Activated CD8-positive, alpha-beta memory T cell treated with anti-CD3 and anti-CD28 coated beads, Interleukin-2, amount 50 U/mL, for 4 hours (primary cell): ENCODE measurements around the gene SNX25.
"Not testable (repeated sequence)": the region's sequence is repeated elsewhere in the genome, so short reads cannot be mapped to it uniquely, and the experiment has no call there.

ENCODE experiments used
- DNase-seq: peaks from one replicate; pipeline ENCODE4 v3.0.0-alpha.2; 2020

SNX25 gene

DNA sequence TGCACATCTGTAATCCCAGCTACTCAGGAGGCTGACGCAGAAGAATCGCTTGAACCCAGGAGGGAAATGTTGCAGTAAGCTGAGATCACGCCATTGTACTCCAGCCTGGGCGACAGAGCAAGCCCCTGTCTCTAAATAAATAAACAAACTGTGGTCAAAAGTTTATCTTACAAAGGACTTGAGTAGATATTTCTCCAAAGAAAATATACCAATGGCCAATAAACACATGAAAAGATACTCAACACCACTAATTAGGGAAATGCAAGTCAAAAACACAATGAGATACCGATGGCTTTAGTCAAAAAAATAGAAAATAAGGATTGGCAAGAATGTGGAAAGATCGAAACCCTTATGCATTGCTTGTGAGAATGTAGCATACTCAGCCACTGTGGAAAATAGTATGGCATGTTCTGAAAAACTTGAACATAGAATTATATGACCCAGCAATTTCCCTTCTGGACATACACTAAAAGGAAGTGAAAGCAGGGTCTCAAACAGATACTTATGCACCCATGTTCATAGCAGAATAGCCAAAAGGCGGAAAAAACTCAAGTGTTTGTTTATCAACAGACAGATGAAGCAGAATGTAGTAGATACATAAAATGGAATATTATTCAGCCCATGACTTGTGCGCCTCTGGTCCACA is 3.6 kb upstream of the SNX25 start:
- DNase-seq, result no peak

DNA sequence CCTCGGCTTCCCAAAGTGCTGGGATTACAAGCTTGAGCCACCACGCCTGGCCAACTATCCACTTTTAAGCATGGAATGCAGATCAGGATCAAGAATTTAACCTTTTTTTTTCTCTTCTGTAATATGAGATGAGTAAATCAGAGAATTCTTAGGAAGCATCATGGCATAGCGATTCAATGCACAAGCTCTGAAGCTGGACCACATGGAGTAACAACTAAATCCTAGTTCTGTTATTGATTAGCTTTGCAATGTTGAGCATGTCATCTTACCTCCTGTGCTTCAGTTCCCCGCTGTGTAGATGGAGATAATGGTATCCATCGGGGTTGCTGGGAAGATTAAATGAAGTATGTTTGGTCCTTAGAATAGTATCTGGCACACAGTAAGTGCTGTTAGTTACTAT is 1.9 kb upstream of the SNX25 start:
- DNase-seq, result no peak

DNA sequence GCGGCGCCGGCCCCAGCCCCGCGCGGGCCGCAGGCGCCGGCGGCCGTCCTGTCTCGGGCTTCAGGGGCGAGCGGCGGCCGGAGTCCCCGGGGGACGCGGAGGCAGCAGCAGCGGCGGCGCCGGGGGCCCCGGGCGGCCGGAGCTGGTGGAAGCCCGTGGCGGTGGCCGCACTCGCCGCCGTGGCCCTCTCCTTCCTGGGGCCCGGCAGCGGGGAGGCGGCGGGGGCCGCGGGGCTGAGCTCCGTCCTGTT is 379 bp downstream of the SNX25 start:
- not testable (repeated sequence) for DNase-seq

DNA sequence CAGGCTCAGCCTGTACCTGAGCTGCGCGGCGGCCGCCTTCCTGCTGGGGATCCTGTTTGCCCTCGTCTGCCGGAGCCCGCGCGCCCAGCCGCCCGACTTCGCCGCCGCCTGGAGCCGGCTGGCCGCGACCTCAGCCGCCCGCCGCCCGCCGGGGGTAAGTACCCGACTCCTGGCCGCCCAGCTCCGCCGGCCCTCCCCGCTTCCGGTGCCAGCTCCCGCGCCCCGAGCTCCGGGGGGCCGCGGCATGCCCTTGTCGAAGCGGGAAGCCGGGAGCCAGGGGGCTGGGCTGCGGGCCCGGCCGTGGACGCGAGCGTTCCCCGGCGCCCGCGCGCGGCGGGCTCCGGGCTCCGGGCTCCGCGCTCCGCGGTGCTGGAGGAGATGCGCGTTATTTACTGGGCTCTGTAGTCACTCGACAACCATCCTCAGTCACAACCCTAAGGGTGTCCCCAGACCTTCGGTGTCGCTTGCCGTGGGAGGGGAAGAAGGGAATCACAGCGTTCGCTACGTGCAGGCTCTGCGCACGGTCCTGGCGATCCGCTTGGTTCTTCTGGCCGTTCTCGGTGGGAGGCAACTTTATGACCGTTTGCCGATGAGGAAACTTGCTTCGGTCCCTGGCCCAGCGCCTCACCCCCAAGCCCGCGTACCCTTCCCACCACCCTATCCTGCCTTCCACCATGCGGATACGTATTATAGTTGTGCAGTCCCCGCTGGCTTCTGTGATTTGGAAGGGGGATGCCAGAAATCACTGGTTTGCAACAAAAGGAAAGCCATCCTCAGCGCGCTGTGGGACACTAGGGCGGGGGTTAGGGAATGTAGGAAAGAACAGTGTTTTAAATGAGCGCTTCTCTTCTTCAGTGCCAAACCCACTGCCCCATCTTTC is 944 bp downstream of the SNX25 start:
- DNase-seq, result peak; percentile 46

DNA sequence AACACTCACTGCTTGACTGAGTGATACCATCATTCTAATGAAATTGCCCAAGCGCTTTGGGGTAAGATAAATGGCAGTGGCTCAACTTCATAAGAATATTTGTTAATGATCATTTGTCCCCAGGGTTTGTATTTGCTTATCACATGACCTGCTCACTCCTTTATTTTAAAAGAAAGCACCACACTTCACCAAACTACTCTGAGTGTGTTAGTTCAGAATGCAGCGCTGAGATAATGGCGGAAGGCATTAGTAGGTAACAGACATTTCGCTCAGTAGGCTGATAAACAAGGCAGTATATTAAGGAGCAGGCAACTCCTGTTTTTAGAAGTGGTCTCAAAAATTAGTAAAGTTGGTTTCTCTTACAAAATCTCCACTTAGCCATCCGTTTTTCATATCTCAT is 1.6 kb downstream of the SNX25 start:
- DNase-seq, result no peak

DNA sequence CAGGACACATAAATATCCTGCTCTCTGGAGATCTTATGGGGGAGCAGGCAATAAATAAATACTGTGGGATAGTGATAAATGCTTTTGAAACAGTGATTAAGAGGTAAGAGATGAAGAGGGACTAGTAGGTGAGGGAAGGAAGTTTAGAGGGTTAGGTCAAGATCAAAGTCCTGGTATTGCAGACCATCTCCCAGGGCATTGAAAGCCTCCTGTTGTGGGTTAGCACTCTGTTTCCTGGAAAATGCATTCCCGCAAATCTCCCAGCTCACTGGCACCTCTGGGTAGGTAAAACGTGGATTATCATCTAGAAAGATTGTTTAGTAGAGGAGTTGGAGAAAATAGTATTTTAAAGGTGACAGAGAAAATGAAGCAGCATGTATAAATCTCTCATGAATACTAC is 2.2 kb downstream of the SNX25 start:
- no peak for DNase-seq

DNA sequence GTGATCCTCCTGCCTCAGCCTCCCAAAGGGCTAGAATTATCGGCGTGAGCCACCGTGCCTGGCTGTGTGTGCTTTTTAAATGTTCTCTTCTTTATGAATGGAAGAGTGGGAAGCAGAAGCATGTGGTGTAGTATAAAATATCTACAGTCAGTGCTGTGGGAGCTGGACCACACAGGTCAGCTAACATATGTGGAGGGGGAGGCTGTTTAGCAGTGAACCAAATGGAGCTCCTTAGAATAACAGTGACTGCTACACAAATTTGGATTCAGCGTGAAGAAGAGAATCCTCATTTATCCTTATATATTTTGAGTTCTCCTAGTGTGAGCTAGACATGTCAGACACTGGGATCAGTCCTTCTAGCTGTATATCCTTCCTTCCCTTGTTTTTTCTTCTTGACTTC is 3.2 kb downstream of the SNX25 start:
- DNase-seq, result no peak

DNA sequence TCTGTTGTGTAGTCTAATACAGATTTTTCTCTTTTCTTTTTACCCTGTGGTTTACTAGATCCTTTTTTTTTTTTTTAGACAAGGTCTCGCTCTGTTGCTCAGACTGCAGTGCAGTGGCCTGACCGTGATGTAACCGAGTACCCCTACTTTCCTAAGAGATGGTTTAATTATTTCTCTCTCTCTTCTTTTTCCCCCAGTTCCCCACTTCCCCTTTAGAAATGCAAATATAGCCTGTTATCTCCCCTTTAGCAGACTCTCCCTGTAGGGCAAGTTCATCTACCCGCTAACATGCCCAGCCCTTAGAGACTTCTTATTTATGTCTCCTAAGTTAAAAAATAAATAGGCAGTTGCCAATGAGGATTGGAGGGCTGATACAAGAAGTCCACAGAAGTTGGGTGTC is 4.5 kb downstream of the SNX25 start:
- DNase-seq, result no peak

DNA sequence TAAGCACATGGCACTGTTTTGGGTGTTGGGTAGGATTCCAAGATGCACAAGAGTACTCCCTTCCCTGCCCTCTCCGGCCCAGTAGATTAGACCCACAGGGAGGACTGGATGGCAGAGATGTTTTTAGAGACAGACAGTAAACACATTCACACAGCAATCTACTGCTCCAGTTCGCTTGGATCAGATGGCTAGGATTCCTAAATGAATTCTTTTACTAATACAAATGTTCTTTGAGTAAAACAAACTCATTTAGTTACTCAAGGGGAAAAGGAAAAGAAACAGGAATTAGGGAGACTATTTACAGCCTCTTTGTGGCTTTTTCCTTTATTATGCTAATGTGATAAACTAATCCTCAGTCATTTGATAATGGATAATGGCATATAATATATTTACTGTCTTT is 5.9 kb downstream of the SNX25 start:
- no peak for DNase-seq

DNA sequence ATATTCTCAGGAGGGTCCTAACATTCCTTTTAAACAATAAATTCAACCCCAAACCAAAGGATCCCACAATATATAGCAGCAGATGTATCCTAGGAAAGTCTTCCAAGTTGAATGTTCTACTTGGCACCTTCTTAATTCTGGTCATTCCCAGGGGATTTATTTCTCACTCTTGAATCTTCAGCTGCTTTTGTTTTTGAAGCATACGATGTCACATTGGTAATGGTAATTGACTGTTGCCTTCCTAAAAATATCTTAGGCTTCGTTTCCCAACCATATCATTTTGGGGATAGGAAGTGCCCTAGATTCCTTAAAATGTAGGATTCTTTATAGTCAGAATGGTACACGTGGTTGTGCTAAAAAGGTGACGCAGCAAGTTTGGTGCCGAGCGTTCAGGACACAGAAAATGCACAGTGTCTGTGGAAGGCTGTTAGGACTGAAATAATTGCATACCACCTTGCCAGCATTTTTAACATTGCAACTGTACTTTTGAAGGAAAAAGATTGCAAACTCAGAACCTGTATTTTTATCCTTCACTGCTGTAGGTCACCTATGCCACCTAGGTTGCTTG is 8.1 kb downstream of the SNX25 start:
- no peak for DNase-seq

DNA sequence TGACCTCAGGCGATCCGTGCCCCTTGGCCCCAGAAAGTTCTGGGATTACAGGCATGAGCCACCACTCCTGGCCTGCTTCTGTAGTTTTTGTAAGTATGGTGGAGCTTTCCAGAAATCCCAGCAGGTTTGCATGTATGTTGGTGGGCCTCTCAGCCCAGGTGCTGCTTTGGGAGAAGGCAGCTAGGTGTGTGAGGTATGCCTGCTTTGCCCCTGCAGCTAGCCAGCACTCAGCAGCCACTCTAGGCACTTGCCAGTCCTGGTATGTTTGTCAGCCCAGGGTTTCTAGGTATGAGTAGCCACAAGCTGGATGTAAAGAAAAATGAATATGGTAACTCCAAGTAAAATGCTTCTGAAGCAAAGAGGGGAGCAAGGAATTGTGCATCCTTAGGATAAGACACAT is 8.9 kb downstream of the SNX25 start:
- no peak for DNase-seq

DNA sequence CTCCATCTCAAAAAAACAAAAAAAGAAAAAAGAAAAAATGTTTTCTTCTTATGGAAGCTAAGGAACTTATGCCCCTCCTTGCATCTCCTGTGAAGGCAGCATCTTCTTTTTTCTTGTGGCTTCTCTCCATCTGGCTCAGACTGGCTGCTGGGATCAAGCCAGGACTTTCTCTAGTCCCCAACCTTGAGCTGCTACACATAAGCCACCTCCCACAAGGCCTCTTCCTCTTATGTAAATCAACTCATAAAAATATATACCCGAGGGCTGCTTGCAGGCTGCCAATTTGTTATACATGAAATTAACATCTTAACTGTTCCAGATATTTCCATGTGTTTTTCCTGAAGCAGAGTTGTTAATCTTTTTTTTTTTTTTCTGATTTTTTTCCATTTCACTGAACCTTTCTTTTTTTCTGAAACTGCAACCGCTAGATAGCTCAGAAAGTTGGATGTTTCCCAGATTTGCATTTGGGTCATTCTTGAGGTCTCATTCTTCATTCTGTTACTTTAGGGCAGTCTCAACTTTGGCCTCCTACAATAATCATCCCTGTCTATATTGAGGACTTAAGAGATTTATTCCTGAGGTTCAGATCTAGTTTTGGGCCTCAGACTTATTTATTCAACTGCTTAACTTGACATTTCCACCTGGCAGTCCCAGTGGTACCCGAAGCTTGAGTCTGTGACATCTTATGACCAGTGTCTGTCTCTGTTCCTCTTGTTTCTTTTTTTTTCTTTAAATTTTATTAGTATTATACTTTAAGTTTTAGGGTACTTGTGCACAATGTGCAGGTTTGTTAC is 10.3 kb downstream of the SNX25 start:
- DNase-seq, result no peak

DNA sequence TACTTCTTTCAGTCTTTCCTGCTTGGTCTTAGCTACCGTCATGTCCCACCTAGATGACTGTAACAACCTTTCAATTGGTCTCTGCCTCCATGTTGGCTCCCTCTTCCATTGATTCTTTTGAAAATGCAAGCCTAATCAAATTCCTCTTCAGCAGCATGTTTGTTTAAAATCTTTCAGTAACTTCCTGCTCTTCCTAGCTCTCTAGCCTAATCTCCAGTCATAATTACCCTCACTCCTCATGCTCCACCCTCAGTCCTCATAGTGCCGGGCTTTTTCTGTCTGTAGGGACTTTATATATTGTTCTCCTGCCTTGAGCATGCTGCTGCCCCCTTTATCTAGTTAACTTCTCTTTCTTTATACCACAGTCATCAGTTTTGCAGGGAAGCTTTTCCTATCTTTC is 12.1 kb downstream of the SNX25 start:
- no peak for DNase-seq

DNA sequence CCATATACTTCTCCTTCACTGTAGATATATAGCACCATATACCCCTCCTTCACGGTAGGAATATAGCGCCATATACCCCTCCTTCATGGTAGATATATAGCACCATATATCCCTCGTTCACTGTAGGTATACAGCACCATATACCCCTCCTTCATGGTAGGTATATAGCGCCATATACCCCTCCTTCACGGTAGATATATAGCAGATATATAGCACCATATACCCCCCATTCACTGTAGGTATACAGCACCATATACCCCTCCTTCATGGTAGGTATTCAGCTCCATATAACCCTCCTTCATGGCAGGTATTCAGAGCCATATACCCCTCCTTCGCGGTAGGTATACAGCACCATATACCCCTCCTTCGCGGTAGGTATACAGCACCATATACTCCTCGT is 12.5 kb downstream of the SNX25 start:
- DNase-seq, result no peak

DNA sequence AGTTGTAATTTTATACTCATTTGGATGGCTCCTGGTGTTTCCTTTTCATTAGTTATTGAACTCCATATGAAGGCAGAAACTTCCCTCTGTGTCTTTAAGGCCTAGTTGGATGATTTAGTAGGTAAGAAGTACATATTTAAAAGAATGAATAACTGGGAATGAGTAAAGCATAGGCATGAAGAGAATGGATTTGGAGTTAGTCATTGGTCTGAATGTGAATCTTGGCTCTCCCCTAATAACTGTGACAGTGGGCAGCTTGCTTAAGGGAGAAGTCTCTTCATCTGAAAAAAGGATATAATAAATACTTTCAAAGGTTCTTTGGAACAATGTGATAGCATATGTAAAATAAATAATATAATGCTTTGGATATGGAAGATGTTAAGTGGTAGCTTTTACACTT is 13.2 kb downstream of the SNX25 start:
- no peak for DNase-seq

DNA sequence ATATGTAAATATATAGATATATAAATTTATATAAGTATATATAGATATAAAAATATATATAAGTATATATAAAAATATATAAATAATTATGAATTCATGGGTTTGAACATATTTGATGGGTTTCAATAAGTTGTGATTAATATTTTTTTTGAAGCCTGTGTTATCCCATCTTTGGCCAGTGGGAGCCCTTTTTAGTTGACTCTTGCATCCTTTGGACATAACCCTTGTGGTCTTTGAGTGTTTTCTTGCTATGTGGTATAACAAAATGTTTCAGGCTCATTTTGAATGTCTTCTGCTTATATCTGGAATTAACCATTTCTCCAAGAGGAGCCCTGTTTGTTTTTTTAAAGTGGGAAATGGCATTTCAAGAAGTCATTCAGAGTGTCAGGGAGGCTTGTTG is 15.2 kb downstream of the SNX25 start:
- DNase-seq, result no peak

DNA sequence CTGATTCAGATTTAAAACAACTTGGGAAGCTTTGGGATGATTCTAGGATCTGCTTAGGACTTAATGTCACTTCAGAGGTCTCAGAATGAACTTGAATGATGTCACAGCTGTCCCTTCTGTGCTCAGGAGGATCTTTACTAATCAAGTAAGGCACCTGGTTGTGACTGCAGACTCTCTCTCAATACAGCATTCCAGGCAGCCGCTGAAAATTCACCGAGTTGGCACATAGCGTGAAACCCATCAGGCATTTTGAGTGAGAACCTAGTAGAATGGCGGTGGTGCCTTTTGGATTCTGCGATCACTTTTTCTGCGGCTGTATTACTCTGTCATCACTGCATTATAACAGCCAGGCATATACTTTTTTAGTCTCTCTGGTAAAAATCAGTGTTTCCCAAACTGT is 16.5 kb downstream of the SNX25 start:
- no peak for DNase-seq

DNA sequence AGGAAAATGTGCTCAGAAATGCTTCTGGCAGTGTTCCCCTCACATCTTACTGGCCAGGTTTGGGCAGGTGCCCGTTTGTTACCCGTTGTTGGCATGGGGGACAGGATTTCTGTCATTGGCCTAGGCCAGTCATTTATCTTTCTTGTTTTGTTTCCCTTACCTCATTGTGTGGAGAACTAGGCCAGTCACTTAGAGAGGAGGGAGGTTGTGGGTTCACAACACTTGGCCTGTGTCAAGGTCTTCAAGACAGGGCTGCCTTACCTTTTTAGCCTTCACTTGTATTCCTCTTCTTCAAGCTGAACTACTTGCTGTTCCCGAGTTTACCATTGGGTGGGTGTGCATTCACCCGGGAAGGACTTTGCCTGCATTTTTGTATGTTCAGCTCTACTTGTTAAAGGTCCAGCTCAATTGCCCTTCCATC is 17.7 kb downstream of the SNX25 start:
- DNase-seq, result no peak

DNA sequence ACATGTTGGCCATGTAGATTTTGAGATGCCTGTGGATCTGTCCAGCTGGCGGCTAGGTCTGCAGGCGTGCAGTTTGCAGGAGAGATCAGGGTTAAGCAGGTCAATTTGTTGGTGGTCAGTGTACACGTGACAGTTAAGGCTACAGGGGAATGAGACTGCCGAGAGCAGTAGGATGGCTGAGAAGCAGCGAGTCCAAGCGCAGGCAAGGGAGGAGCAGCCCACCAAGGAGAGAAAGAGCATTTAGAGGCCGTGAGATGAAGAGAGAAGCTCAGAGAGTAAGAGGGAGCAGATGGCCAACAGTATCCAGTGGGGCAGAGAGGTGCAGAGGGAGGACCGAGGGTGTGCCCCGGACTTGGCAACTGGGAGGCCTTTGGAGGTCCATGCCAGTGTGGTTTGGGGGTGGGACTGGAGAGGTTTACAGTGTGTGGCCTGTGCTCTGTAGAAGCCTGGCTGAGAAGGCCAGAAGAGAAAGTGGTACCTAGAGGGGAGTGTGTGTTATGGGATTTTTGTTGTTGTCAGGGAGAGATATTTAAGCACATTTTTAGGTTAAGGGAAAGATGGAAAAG is 18.4 kb downstream of the SNX25 start:
- DNase-seq, result no peak

DNA sequence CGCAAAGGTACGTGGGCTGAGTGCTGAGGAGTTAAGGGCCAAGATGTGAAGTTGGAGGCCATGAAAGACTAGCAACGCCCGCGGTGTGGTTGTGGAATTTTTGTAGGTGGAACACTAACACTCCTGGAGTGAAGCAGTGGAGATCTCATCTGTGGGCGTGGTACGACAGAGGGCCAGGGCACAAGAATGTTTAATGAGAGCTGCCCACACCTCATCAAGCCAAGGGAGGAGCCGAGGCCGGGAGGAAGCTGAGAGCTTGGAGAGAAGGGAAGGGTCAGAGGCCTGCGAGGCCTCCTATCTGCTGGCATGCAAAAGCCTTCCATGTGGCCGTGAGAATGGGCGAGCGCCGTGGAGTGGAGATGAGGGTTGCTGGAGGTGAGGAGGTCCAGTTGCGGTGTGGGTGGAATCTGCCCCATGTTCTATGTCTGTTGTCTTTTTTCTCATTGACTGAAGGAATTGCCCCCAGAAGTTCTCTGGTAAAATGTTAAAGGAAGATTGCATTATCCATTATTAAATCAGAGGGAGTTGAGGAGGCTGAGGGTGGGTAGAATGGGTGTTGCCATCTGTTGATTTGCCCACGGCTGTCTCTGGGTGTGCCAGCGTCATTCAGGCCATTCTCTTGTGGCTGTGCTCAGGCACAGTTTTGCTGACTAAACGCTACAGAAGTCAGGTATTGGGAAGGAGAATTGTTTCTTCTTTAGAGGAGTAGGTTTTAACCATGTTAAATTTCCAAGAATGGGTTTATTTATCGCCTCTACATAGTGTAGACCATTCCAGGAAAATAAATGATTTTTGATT is 19.8 kb downstream of the SNX25 start:
- no peak for DNase-seq

DNA sequence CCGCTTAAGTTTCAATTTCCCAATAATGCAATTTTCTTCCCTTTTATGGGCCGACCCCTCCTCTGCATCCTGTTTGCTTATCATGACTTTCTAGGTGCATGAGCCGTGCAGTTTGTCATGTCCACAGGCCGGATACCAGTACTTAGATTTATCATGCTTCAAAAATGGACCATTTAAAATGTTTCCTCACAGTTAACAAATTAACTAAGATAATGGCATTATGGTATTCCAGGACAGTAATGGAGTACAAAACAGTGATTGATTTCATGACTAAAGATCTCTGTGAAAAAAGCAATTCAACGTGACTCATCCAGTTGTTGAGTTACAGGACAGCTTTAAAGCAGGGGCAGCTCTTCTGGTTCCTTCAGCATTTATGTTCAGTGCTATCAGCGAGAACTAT is 23.0 kb downstream of the SNX25 start:
- no peak for DNase-seq

DNA sequence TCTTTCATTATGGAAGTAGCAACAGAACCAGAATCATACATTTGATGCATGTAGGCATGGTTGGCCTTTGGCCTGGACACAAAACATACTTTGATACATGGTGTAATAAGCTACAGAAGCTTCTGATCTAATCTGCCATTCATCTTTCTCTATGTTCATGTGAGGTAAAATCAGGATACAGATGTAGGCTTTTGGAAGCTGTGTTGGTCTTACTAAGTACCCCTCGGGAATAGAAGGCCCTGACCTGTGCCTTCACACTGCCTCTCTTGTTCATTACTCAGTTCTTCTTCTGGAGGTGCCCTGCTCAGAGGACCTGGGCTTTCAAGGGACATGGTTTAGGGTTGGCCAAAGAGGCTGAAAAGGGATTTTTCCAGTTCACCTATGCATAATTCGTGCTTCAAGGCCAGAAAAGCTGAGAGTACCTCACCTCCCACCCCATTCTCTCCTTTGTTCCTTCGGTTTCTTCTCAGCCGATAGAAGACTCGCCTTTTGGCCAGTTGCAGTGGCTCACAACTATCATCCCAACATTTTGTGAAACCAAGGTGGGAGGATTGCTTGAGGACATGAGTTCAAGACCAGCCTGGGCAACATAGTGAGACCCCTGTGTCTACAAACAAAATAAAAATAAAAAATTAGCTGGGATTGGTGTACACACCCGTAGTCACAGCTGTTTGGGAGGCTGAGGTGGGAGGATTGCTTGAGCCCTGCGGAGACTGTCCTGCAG is 25.9 kb downstream of the SNX25 start:
- no peak for DNase-seq
